GM23338 (cell line): ENCODE results near the gene PARVA. TPM values are rescaled to one million over a fixed set of nuclear protein-coding genes. Genes with fewer than 3 reads are reported as not detected.

ENCODE experiments used
- ATAC-seq: fragments of 200-7000 bp; cut with Tn5 transposase; 3 replicates; pipeline ENCODE4 v1.9.1; 2020
- DNase-seq: peaks from one replicate; pipeline ENCODE4 v3.0.0-alpha.2; 2015; ENCODE audit warnings: low spot score
- H2AFZ ChIP-seq: fragments of 200-600 bp; sonication (generic); 2 replicates; pipeline ENCODE4 v1.8.0; 2016; ENCODE audit warnings: antibody characterized with exemption, mild to moderate bottlenecking, moderate library complexity
- H3F3A ChIP-seq: fragments of 200-600 bp; sonication (generic); replicated peaks from 2 replicates; pipeline ENCODE4 v1.8.0; 2017; ENCODE audit warnings: antibody characterized with exemption, mixed run types, low read depth
- H3K27ac ChIP-seq: fragments of 200-600 bp; sonication (generic); 2 replicates; pipeline ENCODE4 v1.6.1; 2016; ENCODE audit warnings: low read depth
- H3K27me3 ChIP-seq: fragments of 200-600 bp; sonication (generic); 2 replicates; pipeline ENCODE4 v1.8.0; 2016; ENCODE audit warnings: mild to moderate bottlenecking, mixed run types, moderate library complexity; ENCODE audit not compliant: insufficient read depth
- H3K36me3 ChIP-seq: fragments of 200-600 bp; sonication (generic); 2 replicates; pipeline ENCODE4 v1.8.0; 2016; ENCODE audit warnings: mild to moderate bottlenecking; ENCODE audit not compliant: insufficient read depth
- H3K4me1 ChIP-seq: fragments of 200-600 bp; sonication (generic); 2 replicates; pipeline ENCODE4 v1.8.0; 2016; ENCODE audit warnings: mild to moderate bottlenecking, moderate library complexity; ENCODE audit not compliant: insufficient read depth
- H3K4me2 ChIP-seq: fragments of 200-600 bp; sonication (generic); 2 replicates; pipeline ENCODE4 v1.7.1; 2017; ENCODE audit warnings: mixed run types
- H3K4me3 ChIP-seq: fragments of 200-600 bp; sonication (generic); 2 replicates; pipeline ENCODE4 v1.6.1; 2016; ENCODE audit warnings: mixed run types
- H3K79me2 ChIP-seq: fragments of 200-600 bp; sonication (generic); replicated peaks from 2 replicates; pipeline ENCODE4 v1.8.0; 2017; ENCODE audit warnings: mild to moderate bottlenecking; ENCODE audit not compliant: insufficient read depth
- H3K9me2 ChIP-seq: fragments of 200-600 bp; sonication (generic); 2 replicates; pipeline ENCODE4 v1.8.0; 2017; ENCODE audit not compliant: insufficient read depth
- H4K20me1 ChIP-seq: fragments of 200-600 bp; sonication (generic); replicated peaks from 2 replicates; pipeline ENCODE4 v1.8.0; 2017; ENCODE audit warnings: mild to moderate bottlenecking; ENCODE audit not compliant: insufficient read depth
- H3K27ac Mint-ChIP-seq: 2 replicates; pipeline ENCODE4 v1.8.0; 2020; ENCODE audit warnings: inconsistent platforms, mild to moderate bottlenecking, moderate library complexity, mixed read lengths
- H3K27me3 Mint-ChIP-seq: 3 replicates; pipeline ENCODE4 v1.8.0; 2022; ENCODE audit warnings: low read depth, mild to moderate bottlenecking, moderate library complexity, mixed read lengths, inconsistent platforms; ENCODE audit not compliant: insufficient read depth, poor library complexity
- H3K36me3 Mint-ChIP-seq: 3 replicates; pipeline ENCODE4 v1.8.0; 2021; ENCODE audit warnings: low read depth, mild to moderate bottlenecking, inconsistent platforms, moderate library complexity, mixed read lengths
- H3K4me1 Mint-ChIP-seq: 3 replicates; pipeline ENCODE4 v1.8.0; 2020; ENCODE audit warnings: mild to moderate bottlenecking, inconsistent platforms, mixed read lengths
- H3K4me3 Mint-ChIP-seq: 3 replicates; pipeline ENCODE4 v1.8.0; 2021; ENCODE audit warnings: moderate library complexity, mild to moderate bottlenecking, inconsistent platforms, mixed read lengths
- H3K9me3 Mint-ChIP-seq: 3 replicates; pipeline ENCODE4 v1.8.0; 2020; ENCODE audit warnings: moderate library complexity, mild to moderate bottlenecking, inconsistent platforms, mixed read lengths
- CREB1 ChIP-seq: fragments of 250-450 bp; sonication (Bioruptor Pico); IDR thresholded peaks from 2 replicates; pipeline ENCODE4 v1.5.0; 2020; ENCODE audit warnings: low read depth, mild to moderate bottlenecking, moderate library complexity
- EZH2 ChIP-seq: fragments of 200-600 bp; sonication (generic); IDR thresholded peaks from one replicate; pipeline ENCODE4 v1.8.0; 2017; ENCODE audit warnings: antibody characterized with exemption, mild to moderate bottlenecking, low read depth; ENCODE audit not compliant: unreplicated experiment
- EZH2phosphoT487 ChIP-seq: fragments of 200-600 bp; sonication (generic); IDR thresholded peaks from one replicate; pipeline ENCODE4 v1.8.1; 2018; ENCODE audit warnings: antibody characterized with exemption; ENCODE audit not compliant: unreplicated experiment
- JUNB ChIP-seq: IDR thresholded peaks from one replicate; pipeline ENCODE4 v1.6.1; 2016; ENCODE audit warnings: antibody characterized with exemption; ENCODE audit not compliant: unreplicated experiment
- NANOG ChIP-seq: IDR thresholded peaks from 2 replicates; pipeline ENCODE4 v1.6.1; 2016; ENCODE audit warnings: antibody characterized with exemption, borderline replicate concordance
- POLR2AphosphoS5 ChIP-seq: IDR thresholded peaks from 2 replicates; pipeline ENCODE4 v1.6.1; 2016; ENCODE audit warnings: antibody characterized with exemption, low read depth
- ZNF114 ChIP-seq: fragments of 250-450 bp; sonication (Bioruptor Pico); IDR thresholded peaks from 2 replicates; pipeline ENCODE4 v1.5.0; 2020; ENCODE audit warnings: mild to moderate bottlenecking, moderate library complexity
- ZNF331 ChIP-seq: fragments of 250-450 bp; sonication (Bioruptor Pico); IDR thresholded peaks from 2 replicates; pipeline ENCODE4 v1.5.0; 2020; ENCODE audit warnings: low read depth, mild to moderate bottlenecking, moderate library complexity
- polyA plus RNA-seq: library from polyadenylated mRNA; unstranded; fragments of >200 nt; fragmentation: Nextera tagmentation; extraction: Ambion mirVana; gene quantifications from 2 replicates; pipeline ENCODE4 v1.2.1, GENCODE V29; 2016
- total RNA-seq: library from RNA; depleted of rRNA; stranded (reverse); fragments of >200 nt; shearing (Covaris generic); gene quantifications from 2 replicates; pipeline ENCODE4 v1.2.3, GENCODE V29; 2014
- TF ChIP-seq, protein P1 (sequence below): IDR thresholded peaks from one replicate; pipeline ENCODE4 v1.6.1; 2018; ENCODE audit warnings: antibody characterized with exemption; ENCODE audit not compliant: unreplicated experiment
- TF ChIP-seq, protein P2 (sequence below): IDR thresholded peaks from 2 replicates; pipeline ENCODE4 v1.6.1; 2016; ENCODE audit warnings: antibody characterized with exemption
- TF ChIP-seq, protein P3 (sequence below), 2 experiments: fragments of 200-600 bp in 1 of 2; sonication (generic) in 1 of 2; conservative IDR thresholded peaks; 2 replicates each; pipeline versions ENCODE4 v1.5.1 to v1.6.1; 2016 to 2017; ENCODE audit warnings: antibody characterized with exemption in 2 of 2, low read depth in 2 of 2, mild to moderate bottlenecking in 2 of 2, moderate library complexity in 1 of 2
- TF ChIP-seq, protein P4 (sequence below): fragments of 250-450 bp; sonication (Bioruptor Pico); IDR thresholded peaks from 2 replicates; pipeline ENCODE4 v1.5.0; 2020; ENCODE audit warnings: mild to moderate bottlenecking, moderate library complexity

Gene PARVA
- total and polyA plus RNA-seq, 2 experiments from 2014 or later, result 5.8 to 6.9 TPM

DNA sequence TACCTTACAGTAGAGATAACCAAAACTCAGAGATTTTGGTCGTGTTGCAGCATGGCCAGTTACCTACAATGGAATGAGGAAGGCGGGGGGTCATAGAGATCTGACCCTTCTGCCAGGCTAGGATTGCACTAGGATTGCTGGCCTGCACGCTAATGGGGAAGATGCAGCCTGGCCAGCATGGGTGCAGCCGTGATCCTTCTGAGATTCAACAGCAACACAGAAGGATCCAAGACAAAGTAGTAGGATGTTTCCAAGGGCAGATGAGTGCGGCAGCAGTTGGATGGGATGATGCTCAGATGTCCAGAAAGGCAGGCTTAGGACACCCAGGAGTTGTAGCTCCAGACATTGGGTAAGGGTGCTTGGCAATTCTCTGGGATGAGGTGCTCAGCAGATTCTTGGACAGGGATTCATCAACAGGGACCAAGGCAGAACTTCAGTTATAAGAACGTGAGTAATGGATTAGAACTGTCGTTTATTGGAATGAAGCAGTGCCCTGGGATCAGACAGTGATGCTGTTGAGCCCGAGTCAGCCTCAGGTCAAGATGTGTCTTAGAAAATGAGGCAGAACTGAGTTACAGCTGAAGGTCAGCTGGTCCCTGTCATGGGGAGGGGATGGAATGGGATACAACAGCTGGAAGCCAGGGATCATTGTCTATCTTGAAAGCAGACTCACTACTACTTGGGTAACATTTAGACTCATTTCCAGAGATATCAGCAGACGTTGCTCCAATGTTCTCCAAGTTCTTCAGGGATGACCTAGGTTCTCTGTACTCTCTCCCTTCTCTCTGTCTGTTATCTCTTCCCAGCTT is 71.0 kb downstream of the PARVA start:
- Histone ChIP-seq H4K20me1 (no peaks in the 10 kb centered on the region), H3K79me2 (no peaks in the 10 kb centered on the region), H3K9me2 (no peaks in the 10 kb centered on the region), H3K27me3 (no peaks in the 10 kb centered on the region), H3K4me2 (no peak overlapping the region), H3F3A (no peaks in the 10 kb centered on the region), H2AFZ (no peak overlapping the region), H3K4me3 (no peak overlapping the region), H3K27ac (no peak overlapping the region), H3K36me3 (no peaks in the 10 kb centered on the region), H3K4me1 (no peaks in the 10 kb centered on the region)
- H3K27me3 Mint-ChIP-seq, result peaks cover 6% of the 10 kb centered on the region
- peaks cover 9% of the 10 kb centered on the region for H3K4me1 Mint-ChIP-seq
- DNase-seq, result no peak
- no peaks in the 10 kb centered on the region; the same call in 2 of the 3 replicates for H3K36me3 Mint-ChIP-seq
- H3K4me3 Mint-ChIP-seq, result no peak overlapping the region
- H3K27ac Mint-ChIP-seq, result no peak overlapping the region
- no peaks in the 10 kb centered on the region for H3K9me3 Mint-ChIP-seq
- TF ChIP-seq ZNF331 (no peak), JUNB (no peak), CREB1 (CRISPR knock-in tag) (no peak), ZNF114 (CRISPR knock-in tag) (no peak), EZH2phosphoT487 (no peak), POLR2AphosphoS5 (no peak), NANOG (no peak), EZH2 (no peak)
- TF ChIP-seq, protein P1, sequence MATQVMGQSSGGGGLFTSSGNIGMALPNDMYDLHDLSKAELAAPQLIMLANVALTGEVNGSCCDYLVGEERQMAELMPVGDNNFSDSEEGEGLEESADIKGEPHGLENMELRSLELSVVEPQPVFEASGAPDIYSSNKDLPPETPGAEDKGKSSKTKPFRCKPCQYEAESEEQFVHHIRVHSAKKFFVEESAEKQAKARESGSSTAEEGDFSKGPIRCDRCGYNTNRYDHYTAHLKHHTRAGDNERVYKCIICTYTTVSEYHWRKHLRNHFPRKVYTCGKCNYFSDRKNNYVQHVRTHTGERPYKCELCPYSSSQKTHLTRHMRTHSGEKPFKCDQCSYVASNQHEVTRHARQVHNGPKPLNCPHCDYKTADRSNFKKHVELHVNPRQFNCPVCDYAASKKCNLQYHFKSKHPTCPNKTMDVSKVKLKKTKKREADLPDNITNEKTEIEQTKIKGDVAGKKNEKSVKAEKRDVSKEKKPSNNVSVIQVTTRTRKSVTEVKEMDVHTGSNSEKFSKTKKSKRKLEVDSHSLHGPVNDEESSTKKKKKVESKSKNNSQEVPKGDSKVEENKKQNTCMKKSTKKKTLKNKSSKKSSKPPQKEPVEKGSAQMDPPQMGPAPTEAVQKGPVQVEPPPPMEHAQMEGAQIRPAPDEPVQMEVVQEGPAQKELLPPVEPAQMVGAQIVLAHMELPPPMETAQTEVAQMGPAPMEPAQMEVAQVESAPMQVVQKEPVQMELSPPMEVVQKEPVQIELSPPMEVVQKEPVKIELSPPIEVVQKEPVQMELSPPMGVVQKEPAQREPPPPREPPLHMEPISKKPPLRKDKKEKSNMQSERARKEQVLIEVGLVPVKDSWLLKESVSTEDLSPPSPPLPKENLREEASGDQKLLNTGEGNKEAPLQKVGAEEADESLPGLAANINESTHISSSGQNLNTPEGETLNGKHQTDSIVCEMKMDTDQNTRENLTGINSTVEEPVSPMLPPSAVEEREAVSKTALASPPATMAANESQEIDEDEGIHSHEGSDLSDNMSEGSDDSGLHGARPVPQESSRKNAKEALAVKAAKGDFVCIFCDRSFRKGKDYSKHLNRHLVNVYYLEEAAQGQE, result no peak
- TF ChIP-seq, protein P2, sequence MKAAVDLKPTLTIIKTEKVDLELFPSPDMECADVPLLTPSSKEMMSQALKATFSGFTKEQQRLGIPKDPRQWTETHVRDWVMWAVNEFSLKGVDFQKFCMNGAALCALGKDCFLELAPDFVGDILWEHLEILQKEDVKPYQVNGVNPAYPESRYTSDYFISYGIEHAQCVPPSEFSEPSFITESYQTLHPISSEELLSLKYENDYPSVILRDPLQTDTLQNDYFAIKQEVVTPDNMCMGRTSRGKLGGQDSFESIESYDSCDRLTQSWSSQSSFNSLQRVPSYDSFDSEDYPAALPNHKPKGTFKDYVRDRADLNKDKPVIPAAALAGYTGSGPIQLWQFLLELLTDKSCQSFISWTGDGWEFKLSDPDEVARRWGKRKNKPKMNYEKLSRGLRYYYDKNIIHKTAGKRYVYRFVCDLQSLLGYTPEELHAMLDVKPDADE, result no peak
- TF ChIP-seq, protein P3, sequence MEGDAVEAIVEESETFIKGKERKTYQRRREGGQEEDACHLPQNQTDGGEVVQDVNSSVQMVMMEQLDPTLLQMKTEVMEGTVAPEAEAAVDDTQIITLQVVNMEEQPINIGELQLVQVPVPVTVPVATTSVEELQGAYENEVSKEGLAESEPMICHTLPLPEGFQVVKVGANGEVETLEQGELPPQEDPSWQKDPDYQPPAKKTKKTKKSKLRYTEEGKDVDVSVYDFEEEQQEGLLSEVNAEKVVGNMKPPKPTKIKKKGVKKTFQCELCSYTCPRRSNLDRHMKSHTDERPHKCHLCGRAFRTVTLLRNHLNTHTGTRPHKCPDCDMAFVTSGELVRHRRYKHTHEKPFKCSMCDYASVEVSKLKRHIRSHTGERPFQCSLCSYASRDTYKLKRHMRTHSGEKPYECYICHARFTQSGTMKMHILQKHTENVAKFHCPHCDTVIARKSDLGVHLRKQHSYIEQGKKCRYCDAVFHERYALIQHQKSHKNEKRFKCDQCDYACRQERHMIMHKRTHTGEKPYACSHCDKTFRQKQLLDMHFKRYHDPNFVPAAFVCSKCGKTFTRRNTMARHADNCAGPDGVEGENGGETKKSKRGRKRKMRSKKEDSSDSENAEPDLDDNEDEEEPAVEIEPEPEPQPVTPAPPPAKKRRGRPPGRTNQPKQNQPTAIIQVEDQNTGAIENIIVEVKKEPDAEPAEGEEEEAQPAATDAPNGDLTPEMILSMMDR (conservative IDR thresholded peaks at IDR 0.05; ENCODE audit: low read depth in 2 of 2), result no peak
- TF ChIP-seq, protein P4, sequence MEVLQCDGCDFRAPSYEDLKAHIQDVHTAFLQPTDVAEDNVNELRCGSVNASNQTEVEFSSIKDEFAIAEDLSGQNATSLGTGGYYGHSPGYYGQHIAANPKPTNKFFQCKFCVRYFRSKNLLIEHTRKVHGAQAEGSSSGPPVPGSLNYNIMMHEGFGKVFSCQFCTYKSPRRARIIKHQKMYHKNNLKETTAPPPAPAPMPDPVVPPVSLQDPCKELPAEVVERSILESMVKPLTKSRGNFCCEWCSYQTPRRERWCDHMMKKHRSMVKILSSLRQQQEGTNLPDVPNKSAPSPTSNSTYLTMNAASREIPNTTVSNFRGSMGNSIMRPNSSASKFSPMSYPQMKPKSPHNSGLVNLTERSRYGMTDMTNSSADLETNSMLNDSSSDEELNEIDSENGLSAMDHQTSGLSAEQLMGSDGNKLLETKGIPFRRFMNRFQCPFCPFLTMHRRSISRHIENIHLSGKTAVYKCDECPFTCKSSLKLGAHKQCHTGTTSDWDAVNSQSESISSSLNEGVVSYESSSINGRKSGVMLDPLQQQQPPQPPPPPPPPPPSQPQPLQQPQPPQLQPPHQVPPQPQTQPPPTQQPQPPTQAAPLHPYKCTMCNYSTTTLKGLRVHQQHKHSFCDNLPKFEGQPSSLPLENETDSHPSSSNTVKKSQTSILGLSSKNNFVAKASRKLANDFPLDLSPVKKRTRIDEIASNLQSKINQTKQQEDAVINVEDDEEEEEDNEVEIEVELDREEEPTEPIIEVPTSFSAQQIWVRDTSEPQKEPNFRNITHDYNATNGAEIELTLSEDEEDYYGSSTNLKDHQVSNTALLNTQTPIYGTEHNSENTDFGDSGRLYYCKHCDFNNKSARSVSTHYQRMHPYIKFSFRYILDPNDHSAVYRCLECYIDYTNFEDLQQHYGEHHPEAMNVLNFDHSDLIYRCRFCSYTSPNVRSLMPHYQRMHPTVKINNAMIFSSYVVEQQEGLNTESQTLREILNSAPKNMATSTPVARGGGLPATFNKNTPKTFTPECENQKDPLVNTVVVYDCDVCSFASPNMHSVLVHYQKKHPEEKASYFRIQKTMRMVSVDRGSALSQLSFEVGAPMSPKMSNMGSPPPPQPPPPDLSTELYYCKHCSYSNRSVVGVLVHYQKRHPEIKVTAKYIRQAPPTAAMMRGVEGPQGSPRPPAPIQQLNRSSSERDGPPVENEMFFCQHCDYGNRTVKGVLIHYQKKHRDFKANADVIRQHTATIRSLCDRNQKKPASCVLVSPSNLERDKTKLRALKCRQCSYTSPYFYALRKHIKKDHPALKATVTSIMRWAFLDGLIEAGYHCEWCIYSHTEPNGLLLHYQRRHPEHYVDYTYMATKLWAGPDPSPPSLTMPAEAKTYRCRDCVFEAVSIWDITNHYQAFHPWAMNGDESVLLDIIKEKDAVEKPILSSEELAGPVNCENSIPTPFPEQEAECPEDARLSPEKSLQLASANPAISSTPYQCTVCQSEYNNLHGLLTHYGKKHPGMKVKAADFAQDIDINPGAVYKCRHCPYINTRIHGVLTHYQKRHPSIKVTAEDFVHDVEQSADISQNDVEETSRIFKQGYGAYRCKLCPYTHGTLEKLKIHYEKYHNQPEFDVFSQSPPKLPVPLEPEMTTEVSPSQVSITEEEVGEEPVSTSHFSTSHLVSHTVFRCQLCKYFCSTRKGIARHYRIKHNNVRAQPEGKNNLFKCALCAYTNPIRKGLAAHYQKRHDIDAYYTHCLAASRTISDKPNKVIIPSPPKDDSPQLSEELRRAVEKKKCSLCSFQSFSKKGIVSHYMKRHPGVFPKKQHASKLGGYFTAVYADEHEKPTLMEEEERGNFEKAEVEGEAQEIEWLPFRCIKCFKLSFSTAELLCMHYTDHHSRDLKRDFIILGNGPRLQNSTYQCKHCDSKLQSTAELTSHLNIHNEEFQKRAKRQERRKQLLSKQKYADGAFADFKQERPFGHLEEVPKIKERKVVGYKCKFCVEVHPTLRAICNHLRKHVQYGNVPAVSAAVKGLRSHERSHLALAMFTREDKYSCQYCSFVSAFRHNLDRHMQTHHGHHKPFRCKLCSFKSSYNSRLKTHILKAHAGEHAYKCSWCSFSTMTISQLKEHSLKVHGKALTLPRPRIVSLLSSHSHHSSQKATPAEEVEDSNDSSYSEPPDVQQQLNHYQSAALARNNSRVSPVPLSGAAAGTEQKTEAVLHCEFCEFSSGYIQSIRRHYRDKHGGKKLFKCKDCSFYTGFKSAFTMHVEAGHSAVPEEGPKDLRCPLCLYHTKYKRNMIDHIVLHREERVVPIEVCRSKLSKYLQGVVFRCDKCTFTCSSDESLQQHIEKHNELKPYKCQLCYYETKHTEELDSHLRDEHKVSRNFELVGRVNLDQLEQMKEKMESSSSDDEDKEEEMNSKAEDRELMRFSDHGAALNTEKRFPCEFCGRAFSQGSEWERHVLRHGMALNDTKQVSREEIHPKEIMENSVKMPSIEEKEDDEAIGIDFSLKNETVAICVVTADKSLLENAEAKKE (CRISPR knock-in tag), result no peak
- no peak for ATAC-seq
